HG02588 (cell line): ENCODE measurements around the gene SORCS2.

Source experiments
- ATAC-seq: cut with Tn5 transposase; IDR thresholded peaks from one replicate; pipeline ENCODE4 v1.9.1; 2021; ENCODE audit warnings: mild to moderate bottlenecking, moderate library complexity; ENCODE audit not compliant: unreplicated experiment

The SORCS2 gene

DNA sequence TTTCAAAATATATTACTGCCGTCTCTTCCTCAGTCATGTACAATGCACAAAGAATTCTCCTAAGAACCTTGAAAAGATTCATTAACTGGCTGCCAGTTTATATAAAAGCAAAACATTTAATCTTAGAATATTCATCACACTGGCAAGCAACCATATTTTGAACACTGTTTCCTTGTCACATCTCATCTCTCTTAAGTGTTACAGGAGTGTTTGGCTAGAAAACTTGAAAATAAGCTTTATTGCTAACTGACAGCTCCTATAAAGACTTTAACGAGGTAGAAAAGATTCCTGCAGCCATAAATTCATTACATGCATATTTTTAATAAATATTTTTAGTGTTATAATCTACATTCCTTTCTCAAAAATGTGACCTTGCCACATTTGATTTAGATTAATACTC, 597.7 kb downstream of the SORCS2 start:
- no peak for ATAC-seq

DNA sequence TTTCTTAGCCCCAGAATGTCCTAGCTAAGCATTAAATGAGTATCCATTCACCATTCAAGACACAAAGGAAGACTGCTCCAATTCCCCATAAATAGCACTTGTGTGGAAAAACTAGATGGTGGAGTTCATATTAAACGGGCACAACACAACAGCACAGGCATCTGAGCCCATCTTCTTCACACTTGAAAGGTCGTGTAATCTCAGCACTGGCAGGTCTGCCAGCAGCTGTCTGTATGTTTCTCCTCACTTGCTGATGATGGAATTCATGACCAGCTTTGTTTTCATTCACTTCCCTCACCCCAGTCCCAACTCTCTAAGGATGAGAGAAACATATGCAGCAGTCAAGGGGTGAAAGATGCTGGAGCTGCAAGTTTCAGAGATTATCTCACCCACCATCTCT, 598.7 kb downstream of the SORCS2 start:
- ATAC-seq, result no peak
